ENCODE measurements around the gene GARS1. TPM values are rescaled to one million over a fixed set of nuclear protein-coding genes. Genes with fewer than 3 reads are reported as not detected.
A peak's percentile ranks its signal among the peaks of the same experiment; 100 is the strongest.

GARS1 gene
- total RNA-seq, 1 experiment from 2014 or later: 294 TPM

DNA sequence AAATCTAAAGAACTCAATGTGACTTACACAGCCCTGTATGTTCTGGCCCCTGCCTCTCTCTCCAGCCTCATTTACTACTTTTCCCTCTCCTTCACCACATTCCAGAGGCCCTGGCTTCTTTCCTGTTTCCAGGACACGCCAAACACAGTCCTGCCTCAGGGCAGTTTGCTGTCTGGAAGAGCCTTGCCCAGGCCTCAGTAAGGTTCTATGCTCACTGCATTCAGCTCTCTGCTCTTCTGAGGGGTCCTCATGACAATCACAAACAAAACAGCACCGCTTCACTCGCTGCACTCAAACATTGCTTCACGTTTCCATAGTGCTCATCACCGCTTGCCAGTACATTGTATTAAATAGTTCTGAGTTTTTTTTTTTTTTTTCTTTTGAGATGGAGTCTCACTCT is 35.1 kb upstream of the GARS1 start:
- CTCF ChIA-PET: no interaction called here
- POLR2A ChIA-PET (ENCODE audit: low non-redundant PET): no interaction called here
- no peaks in the 10 kb centered on the region for H3K36me3 ChIP-seq (ENCODE audit: insufficient read depth, low read length, poor library complexity, severe bottlenecking)
- no peaks in the 10 kb centered on the region for H3K9me3 ChIP-seq (ENCODE audit: low read depth, low read length, poor library complexity, severe bottlenecking)
- no peak for TF ChIP-seq EZH2 (IDR thresholded peaks at IDR 0.05; ENCODE audit: borderline replicate concordance, low read depth, low read length, poor library complexity, severe bottlenecking)
- TF ChIP-seq, protein P1, sequence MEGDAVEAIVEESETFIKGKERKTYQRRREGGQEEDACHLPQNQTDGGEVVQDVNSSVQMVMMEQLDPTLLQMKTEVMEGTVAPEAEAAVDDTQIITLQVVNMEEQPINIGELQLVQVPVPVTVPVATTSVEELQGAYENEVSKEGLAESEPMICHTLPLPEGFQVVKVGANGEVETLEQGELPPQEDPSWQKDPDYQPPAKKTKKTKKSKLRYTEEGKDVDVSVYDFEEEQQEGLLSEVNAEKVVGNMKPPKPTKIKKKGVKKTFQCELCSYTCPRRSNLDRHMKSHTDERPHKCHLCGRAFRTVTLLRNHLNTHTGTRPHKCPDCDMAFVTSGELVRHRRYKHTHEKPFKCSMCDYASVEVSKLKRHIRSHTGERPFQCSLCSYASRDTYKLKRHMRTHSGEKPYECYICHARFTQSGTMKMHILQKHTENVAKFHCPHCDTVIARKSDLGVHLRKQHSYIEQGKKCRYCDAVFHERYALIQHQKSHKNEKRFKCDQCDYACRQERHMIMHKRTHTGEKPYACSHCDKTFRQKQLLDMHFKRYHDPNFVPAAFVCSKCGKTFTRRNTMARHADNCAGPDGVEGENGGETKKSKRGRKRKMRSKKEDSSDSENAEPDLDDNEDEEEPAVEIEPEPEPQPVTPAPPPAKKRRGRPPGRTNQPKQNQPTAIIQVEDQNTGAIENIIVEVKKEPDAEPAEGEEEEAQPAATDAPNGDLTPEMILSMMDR (conservative IDR thresholded peaks at IDR 0.05; ENCODE audit: low read depth, low read length): no peak
- no peak for DNase-seq (ENCODE audit: low spot score)
- H3K27me3 ChIP-seq (replicated peaks; ENCODE audit: insufficient read depth, low read depth, low read length, poor library complexity): no peaks in the 10 kb centered on the region
- BruUV-seq (replicated peaks): no TSS peak
- no peaks in the 10 kb centered on the region for H3K4me1 ChIP-seq (ENCODE audit: insufficient read depth, low read length, poor library complexity, severe bottlenecking)
- no peak overlapping the region for H3K4me3 ChIP-seq (ENCODE audit: low read depth, low read length, poor library complexity, severe bottlenecking)
- intact Hi-C loops (cut with micrococcal nuclease; ENCODE audit: unreplicated experiment): loop anchor here (5.0 to 10.0 kb wide), 3 partner anchors 392 to 1635 kb away; no protein-coding TSS in a partner anchor
- H3K27ac ChIP-seq (ENCODE audit: low read depth, low read length, poor library complexity, severe bottlenecking): no peak overlapping the region

DNA sequence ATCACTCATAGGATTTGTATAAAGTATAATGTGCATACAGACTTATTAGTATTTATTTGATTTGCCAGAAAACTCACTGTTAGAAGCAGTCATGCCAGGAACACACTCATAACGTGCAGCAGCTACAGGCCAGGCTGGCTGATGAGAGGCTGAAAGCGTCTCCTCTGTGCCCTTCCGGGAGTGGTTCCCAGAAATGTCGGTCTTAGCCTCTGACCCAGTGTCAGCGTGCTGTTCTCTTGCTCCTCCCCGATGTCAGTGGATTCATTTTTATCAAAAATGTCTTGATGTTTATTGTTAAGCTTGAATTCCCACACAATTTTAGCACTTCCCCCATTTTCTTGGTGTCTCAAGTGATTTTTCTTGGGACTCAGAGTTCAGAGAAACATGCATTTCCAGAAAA is 33.3 kb upstream of the GARS1 start:
- Histone ChIP-seq H3K9me3 (ENCODE audit: low read depth, low read length, poor library complexity, severe bottlenecking) (no peaks in the 10 kb centered on the region), H3K27ac (ENCODE audit: low read depth, low read length, poor library complexity, severe bottlenecking) (no peak overlapping the region), H3K36me3 (ENCODE audit: insufficient read depth, low read length, poor library complexity, severe bottlenecking) (no peaks in the 10 kb centered on the region), H3K4me1 (ENCODE audit: insufficient read depth, low read length, poor library complexity, severe bottlenecking) (no peaks in the 10 kb centered on the region), H3K27me3 (replicated peaks; ENCODE audit: insufficient read depth, low read depth, low read length, poor library complexity) (no peaks in the 10 kb centered on the region), H3K4me3 (ENCODE audit: low read depth, low read length, poor library complexity, severe bottlenecking) (no peak overlapping the region)
- POLR2A ChIA-PET (ENCODE audit: low non-redundant PET): no interaction called here
- DNase-seq (ENCODE audit: low spot score): no peak
- CTCF ChIA-PET: interaction anchor here (0.8 to 1.5 kb wide), 2 partner anchors 14 to 50 kb away, joined by 3 to 5 read pairs; no protein-coding TSS in a partner anchor
- TF ChIP-seq, protein P1 (conservative IDR thresholded peaks at IDR 0.05; ENCODE audit: low read depth, low read length): no peak
- TF ChIP-seq EZH2 (IDR thresholded peaks at IDR 0.05; ENCODE audit: borderline replicate concordance, low read depth, low read length, poor library complexity, severe bottlenecking): no peak
- intact Hi-C loops (cut with micrococcal nuclease; ENCODE audit: unreplicated experiment): loop anchor here (5.0 to 10.0 kb wide), 3 partner anchors 394 to 1637 kb away; no protein-coding TSS in a partner anchor
- BruUV-seq (replicated peaks): no TSS peak

DNA sequence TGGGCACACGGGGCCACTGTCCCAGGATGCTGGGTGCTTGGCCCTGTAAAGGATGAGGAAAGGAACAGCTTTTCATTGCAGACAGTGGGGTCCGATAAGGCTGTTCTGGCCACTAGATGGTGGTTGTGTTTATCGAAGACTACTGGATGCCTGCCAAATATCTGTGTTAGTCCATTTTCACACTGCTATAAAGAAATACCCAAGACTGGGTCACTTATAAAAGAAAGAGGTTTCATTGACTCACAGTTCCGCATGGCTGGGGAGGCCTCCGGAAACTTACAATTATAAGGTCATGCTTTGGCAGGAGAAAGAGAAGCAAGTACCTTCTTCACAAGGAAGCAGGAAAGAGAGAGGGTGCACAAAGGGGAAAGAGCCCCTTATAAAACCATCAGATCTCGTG is 32.2 kb upstream of the GARS1 start:
- Histone ChIP-seq H3K9me3 (ENCODE audit: low read depth, low read length, poor library complexity, severe bottlenecking) (no peaks in the 10 kb centered on the region), H3K36me3 (ENCODE audit: insufficient read depth, low read length, poor library complexity, severe bottlenecking) (no peaks in the 10 kb centered on the region), H3K27ac (ENCODE audit: low read depth, low read length, poor library complexity, severe bottlenecking) (no peak overlapping the region), H3K4me1 (ENCODE audit: insufficient read depth, low read length, poor library complexity, severe bottlenecking) (no peaks in the 10 kb centered on the region), H3K27me3 (replicated peaks; ENCODE audit: insufficient read depth, low read depth, low read length, poor library complexity) (no peaks in the 10 kb centered on the region), H3K4me3 (ENCODE audit: low read depth, low read length, poor library complexity, severe bottlenecking) (no peak overlapping the region)
- CTCF ChIA-PET: interaction anchor here (0.9 to 1.5 kb wide), 2 partner anchors 13 to 15 kb away, joined by 4 to 5 read pairs; no protein-coding TSS in a partner anchor
- POLR2A ChIA-PET (ENCODE audit: low non-redundant PET): no interaction called here
- peak; percentile 30 for DNase-seq (ENCODE audit: low spot score)
- intact Hi-C loops (cut with micrococcal nuclease; ENCODE audit: unreplicated experiment): loop anchor here (5.0 to 10.0 kb wide), 3 partner anchors 395 to 1638 kb away; no protein-coding TSS in a partner anchor
- TF ChIP-seq EZH2 (IDR thresholded peaks at IDR 0.05; ENCODE audit: borderline replicate concordance, low read depth, low read length, poor library complexity, severe bottlenecking): no peak
- TF ChIP-seq, protein P1 (conservative IDR thresholded peaks at IDR 0.05; ENCODE audit: low read depth, low read length): 0 out of 2 replicates have a peak, but pooled peaks have one; percentile 14
- BruUV-seq (replicated peaks): no TSS peak

Data from A673 (cell line).